Measurements from ENCODE around the gene TRIO.

DNA sequence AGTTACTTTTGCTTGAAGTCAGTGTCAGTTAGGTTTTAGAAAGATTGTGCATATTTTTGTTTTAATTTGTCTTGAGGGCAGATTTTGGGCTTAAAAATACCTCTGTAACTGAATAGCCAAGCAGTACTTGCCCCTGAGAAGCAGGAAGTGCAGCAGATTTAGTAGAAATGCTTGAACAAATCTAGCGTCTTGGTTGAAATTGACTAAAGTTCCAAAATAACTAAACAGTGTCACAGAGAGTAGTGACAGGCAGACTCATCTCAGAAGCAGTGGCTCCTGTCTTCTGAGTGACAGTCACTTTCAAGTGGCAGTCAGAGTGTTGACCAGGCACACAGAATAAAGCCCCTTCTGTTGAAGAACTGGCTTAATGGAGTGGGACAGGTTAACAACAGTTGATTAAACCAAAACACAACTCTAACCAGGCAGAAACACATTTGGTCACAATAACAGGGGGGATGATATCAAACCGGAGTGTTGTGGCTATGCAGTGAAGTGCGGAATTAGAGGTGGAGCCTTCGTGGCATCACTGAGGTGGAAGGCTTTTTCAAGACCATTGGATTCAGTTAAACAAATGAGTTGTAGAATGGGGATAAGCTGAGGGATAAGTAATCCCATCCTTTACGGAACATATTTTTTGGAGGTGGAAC, 29.1 kb downstream of the TRIO start:
- TF ChIP-seq POLR2A (IDR thresholded peaks at IDR 0.05) (no peak), POLR2AphosphoS5 (IDR thresholded peaks at IDR 0.05) (no peak)
- TF ChIP-seq, protein P1, sequence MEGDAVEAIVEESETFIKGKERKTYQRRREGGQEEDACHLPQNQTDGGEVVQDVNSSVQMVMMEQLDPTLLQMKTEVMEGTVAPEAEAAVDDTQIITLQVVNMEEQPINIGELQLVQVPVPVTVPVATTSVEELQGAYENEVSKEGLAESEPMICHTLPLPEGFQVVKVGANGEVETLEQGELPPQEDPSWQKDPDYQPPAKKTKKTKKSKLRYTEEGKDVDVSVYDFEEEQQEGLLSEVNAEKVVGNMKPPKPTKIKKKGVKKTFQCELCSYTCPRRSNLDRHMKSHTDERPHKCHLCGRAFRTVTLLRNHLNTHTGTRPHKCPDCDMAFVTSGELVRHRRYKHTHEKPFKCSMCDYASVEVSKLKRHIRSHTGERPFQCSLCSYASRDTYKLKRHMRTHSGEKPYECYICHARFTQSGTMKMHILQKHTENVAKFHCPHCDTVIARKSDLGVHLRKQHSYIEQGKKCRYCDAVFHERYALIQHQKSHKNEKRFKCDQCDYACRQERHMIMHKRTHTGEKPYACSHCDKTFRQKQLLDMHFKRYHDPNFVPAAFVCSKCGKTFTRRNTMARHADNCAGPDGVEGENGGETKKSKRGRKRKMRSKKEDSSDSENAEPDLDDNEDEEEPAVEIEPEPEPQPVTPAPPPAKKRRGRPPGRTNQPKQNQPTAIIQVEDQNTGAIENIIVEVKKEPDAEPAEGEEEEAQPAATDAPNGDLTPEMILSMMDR (IDR thresholded peaks at IDR 0.05): no peak

Measured in upper lobe of left lung (tissue), 4 donors.